ENCODE results near the gene COMMD7.

COMMD7 gene

GRCh38 chr20:32660661-32661060 is 82.6 kb downstream of the COMMD7 start:
- Histone ChIP-seq H3K9me3 (no peaks in the 10 kb centered on the region), H3K27ac (no peak overlapping the region), H3K27me3 (no peaks in the 10 kb centered on the region), H3K4me1 (ENCODE audit: control insufficient read depth in 1 of 2, insufficient read depth in 1 of 2, low read depth in 1 of 2, low read length in 1 of 2) (peaks cover 4 to 5% of the 10 kb centered on the region in 2 experiments), H3K36me3 (no peaks in the 10 kb centered on the region), H3K4me3 (ENCODE audit: low read depth in 1 of 2, low read length in 1 of 2) (no peak overlapping the region)
- no peak for TF ChIP-seq CTCF (IDR thresholded peaks at IDR 0.05)

- TF ChIP-seq CTCF (IDR thresholded peaks at IDR 0.05): no peak
- Histone ChIP-seq H3K36me3 (no peaks in the 10 kb centered on the region), H3K27ac (no peak overlapping the region), H3K9me3 (no peaks in the 10 kb centered on the region), H3K4me1 (ENCODE audit: control insufficient read depth in 1 of 2, insufficient read depth in 1 of 2, low read depth in 1 of 2, low read length in 1 of 2) (peaks cover 7 to 10% of the 10 kb centered on the region in 2 experiments), H3K4me3 (ENCODE audit: low read depth in 1 of 2, low read length in 1 of 2) (no peak overlapping the region), H3K27me3 (no peaks in the 10 kb centered on the region)
Measured at GRCh38 chr20:32656827-32657226, 86.4 kb downstream of the COMMD7 start.

DNA sequence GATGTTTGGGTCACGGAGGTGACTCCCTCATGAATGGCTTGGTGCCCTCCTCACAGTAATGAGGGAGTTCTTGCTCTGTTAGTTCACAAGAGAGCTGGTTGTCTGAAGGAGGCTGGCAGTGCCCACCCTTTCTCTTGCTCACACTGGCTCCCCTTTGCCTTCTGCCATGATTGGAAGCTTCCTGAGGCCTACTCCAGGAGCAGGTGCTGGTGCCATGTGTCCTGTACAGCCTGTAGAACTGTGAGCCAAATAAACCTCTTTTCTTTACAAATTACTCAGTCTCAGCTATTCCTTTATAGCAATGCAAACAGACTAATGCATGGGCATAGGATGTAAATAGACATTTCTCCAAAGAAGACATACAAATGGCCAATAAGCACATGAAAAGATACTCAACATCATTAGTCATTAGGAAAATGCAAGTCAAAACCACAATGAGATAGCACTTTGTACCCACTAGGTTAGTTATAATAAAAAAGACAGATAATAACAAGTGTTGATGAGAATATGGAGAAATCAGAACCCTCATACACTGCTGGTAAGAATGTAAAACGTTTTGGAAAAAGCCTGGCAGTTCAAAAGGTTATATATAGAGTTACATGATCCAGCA is 87.3 kb downstream of the COMMD7 start:
- H3K4me3 ChIP-seq (ENCODE audit: low read depth in 1 of 2, low read length in 1 of 2): no peak overlapping the region
- TF ChIP-seq CTCF (IDR thresholded peaks at IDR 0.05): no peak
- no peaks in the 10 kb centered on the region for H3K9me3 ChIP-seq
- peaks cover 4 to 7% of the 10 kb centered on the region in 2 experiments for H3K4me1 ChIP-seq (ENCODE audit: control insufficient read depth in 1 of 2, insufficient read depth in 1 of 2, low read depth in 1 of 2, low read length in 1 of 2)
- no peak overlapping the region for H3K27ac ChIP-seq
- H3K36me3 ChIP-seq: no peaks in the 10 kb centered on the region
- no peaks in the 10 kb centered on the region for H3K27me3 ChIP-seq

DNA sequence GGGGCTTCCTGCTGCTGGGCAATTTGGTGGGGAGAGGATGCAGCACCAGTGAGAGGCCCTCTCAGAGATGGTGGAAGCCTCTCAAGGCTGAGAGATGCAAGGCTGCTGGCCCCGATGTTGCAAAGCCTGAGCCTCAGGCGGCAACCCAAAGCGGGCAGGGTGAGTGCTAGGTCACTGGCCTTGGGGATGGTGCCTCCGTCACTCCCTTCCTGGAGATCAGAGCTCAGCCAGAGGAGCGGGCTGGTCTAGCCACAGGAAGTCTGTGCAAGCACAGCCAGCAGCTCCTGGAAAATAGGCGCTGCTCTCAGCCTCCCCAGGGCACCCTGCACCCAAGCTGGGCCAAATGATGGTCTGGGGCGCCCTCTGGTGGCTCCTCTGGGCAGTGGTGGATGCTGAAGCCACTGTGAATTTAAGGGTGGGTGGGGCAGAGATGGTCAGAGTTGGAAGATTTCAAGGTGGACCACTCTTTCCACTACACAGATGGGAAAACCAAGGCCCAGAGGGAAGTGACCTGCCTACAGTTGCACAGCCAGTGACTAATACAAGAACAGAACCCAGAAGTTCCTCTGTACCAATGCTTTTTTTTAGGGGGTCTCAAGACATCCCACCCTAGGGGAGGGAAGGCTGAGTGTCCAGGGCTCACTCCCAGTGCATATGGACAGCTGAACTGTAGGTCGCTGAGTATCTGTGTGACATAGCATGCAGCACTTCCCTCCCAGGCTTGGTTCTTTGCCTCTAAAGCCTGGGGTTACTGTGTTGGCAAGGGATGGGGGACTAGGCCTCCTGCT is 90.3 kb downstream of the COMMD7 start:
- no peaks in the 10 kb centered on the region for H3K36me3 ChIP-seq
- peak; percentile 91 for TF ChIP-seq CTCF (IDR thresholded peaks at IDR 0.05)
- H3K27ac ChIP-seq: no peak overlapping the region
- no peaks in the 10 kb centered on the region for H3K9me3 ChIP-seq
- H3K4me1 ChIP-seq (ENCODE audit: control insufficient read depth in 1 of 2, insufficient read depth in 1 of 2, low read depth in 1 of 2, low read length in 1 of 2): peaks cover 24 to 25% of the 10 kb centered on the region in 2 experiments
- no peak overlapping the region for H3K4me3 ChIP-seq (ENCODE audit: low read depth in 1 of 2, low read length in 1 of 2)
- peaks cover 4% of the 10 kb centered on the region for H3K27me3 ChIP-seq
